ENCODE measurements around the gene CDC42EP3.

DNA sequence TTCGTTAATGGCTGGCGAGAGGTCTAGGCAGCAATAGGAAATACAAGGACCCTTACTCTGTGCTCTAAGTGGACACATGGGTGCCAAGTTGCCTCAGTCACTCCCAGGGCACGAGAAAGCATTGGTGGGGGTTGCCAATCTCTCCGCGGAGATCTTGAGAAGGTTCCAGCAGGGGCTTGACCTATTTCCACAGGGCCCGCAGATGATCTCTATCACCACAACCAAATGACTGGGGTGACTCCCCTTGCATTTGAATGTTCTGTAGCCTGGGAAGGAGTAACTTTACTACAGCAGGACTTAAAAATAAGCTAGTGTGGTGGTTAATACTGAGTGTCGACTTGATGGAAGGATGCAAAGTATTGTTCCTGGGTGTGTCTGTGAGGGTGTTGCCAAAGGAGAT, 8.1 kb downstream of the CDC42EP3 start:
- TF ChIP-seq CTCF (IDR thresholded peaks at IDR 0.05; ENCODE audit: poor library complexity) (no peak), EZH2 (IDR thresholded peaks at IDR 0.05; ENCODE audit: borderline replicate concordance) (no peak), EZH2phosphoT487 (IDR thresholded peaks at IDR 0.05; ENCODE audit: low read depth, severe bottlenecking, unreplicated experiment) (no peak)

Measured in hepatocyte (in vitro differentiated cells).